Activated naive CD4-positive, alpha-beta T cell treated with anti-CD3 and anti-CD28 coated beads, Interleukin-2, amount 50 U/mL, for 24 hours (primary cell): Measurements from ENCODE around the gene C9orf85.
"Not testable (repeated sequence)": the region's sequence is repeated elsewhere in the genome, so short reads cannot be mapped to it uniquely, and the experiment has no call there.

Source experiments
- H3K27ac Mint-ChIP-seq: one replicate; pipeline ENCODE4 v1.8.0; 2021; ENCODE audit warnings: mild to moderate bottlenecking, mixed read lengths
- H3K27me3 Mint-ChIP-seq: one replicate; pipeline ENCODE4 v1.8.0; 2021; ENCODE audit warnings: mixed read lengths
- H3K36me3 Mint-ChIP-seq: one replicate; pipeline ENCODE4 v1.8.0; 2021; ENCODE audit warnings: mixed read lengths
- H3K4me1 Mint-ChIP-seq: one replicate; pipeline ENCODE4 v1.8.0; 2021; ENCODE audit warnings: mixed read lengths
- H3K4me3 Mint-ChIP-seq: one replicate; pipeline ENCODE4 v1.8.0; 2021; ENCODE audit warnings: mild to moderate bottlenecking, mixed read lengths
- H3K9me3 Mint-ChIP-seq: one replicate; pipeline ENCODE4 v1.8.0; 2021; ENCODE audit warnings: mixed read lengths

C9orf85 gene

GRCh38 chr9:71895117-71895516, 16.3 kb upstream of the C9orf85 start:
- Mint-ChIP-seq H3K9me3 (no peaks in the 10 kb centered on the region), H3K4me1 (peaks cover 70% of the 10 kb centered on the region), H3K4me3 (no peak overlapping the region), H3K27ac (no peak overlapping the region), H3K27me3 (no peaks in the 10 kb centered on the region), H3K36me3 (peaks cover 2% of the 10 kb centered on the region)

GRCh38 chr9:71895955-71896354, 15.5 kb upstream of the C9orf85 start:
- no peak overlapping the region for H3K27ac Mint-ChIP-seq
- H3K36me3 Mint-ChIP-seq: peaks cover 2% of the 10 kb centered on the region
- H3K9me3 Mint-ChIP-seq: no peaks in the 10 kb centered on the region
- no peak overlapping the region for H3K4me3 Mint-ChIP-seq
- H3K4me1 Mint-ChIP-seq: peaks cover 78% of the 10 kb centered on the region
- H3K27me3 Mint-ChIP-seq: no peaks in the 10 kb centered on the region

DNA sequence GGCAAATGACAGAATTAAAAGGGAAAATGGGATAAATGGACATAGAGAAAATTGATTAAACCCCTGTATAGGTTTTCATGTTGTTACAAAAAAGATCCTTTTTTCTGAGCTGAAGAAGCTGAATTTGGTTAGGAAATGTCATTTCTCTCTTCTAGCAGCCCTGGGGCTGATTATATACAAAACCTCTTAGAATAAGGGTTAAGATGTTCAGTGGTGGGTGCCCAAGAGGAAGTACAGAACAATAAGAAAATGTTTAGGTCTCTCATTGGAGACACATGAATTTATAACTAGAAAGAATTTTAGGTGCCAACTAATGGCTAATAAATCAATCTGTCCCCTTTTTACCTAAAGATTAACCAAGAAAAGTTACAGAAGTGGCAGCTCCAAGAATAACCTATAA, 14.7 kb upstream of the C9orf85 start:
- Mint-ChIP-seq H3K36me3 (peaks cover 2% of the 10 kb centered on the region), H3K9me3 (no peaks in the 10 kb centered on the region), H3K4me1 (peaks cover 78% of the 10 kb centered on the region), H3K27ac (no peak overlapping the region), H3K4me3 (peak overlapping the region; percentile 47), H3K27me3 (no peaks in the 10 kb centered on the region)

DNA sequence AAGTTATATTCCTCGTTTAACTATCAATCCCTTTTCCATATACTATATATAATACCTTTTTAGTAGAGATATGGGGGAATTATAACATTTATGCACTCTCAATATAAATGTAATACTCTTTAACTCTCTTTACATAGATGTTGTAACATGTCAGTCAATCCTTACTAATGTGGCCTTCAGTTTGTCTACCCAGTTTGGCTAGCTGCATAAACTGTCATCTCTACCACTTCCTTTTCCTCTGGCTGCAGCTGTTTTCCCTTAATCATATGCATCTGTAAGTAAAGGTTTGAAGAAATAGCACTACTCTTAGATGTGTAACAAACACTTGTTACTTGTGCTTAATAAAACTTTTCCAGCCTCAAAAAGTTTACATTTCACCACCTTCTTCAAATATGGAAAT, 13.9 kb upstream of the C9orf85 start:
- Mint-ChIP-seq H3K36me3 (peaks cover 2% of the 10 kb centered on the region), H3K4me3 (peak overlapping the region; percentile 30), H3K9me3 (no peaks in the 10 kb centered on the region), H3K4me1 (peaks cover 84% of the 10 kb centered on the region), H3K27ac (peak overlapping the region; percentile 12), H3K27me3 (no peaks in the 10 kb centered on the region)

DNA sequence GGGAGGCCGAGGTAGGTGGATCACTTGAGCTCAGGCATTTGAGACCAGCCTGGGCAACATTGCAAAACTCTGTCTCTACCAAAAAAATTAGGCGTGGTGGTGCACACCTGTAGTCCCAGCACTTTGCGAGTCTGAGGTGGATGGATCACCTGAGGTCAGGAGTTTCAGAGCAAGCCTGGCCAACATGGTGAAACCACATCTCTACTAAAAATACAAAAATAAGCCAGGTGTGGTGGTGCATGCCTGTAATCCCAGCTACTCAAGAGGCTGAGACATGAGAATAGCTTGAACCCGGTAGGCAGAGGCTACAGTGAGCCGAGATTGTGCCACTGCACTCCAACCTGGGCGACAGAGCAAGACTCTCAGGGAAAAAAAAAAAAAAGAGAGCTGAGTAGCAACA, 12.7 kb upstream of the C9orf85 start:
- Mint-ChIP-seq H3K4me1 (peaks cover 87% of the 10 kb centered on the region), H3K4me3 (peak overlapping the region; percentile 12)
- not testable (repeated sequence) for H3K27ac Mint-ChIP-seq, H3K9me3 Mint-ChIP-seq, H3K36me3 Mint-ChIP-seq, H3K27me3 Mint-ChIP-seq

GRCh38 chr9:71901695-71902597, 9.5 kb upstream of the C9orf85 start:
- H3K27ac Mint-ChIP-seq: peak overlapping the region; percentile 64
- H3K27me3 Mint-ChIP-seq: no peaks in the 10 kb centered on the region
- H3K4me3 Mint-ChIP-seq: peak overlapping the region; percentile 2
- no peaks in the 10 kb centered on the region for H3K36me3 Mint-ChIP-seq
- H3K9me3 Mint-ChIP-seq: no peaks in the 10 kb centered on the region
- H3K4me1 Mint-ChIP-seq: peaks cover 91% of the 10 kb centered on the region

GRCh38 chr9:71904076-71904475, 7.4 kb upstream of the C9orf85 start:
- peaks cover 93% of the 10 kb centered on the region for H3K4me1 Mint-ChIP-seq
- H3K36me3 Mint-ChIP-seq: no peaks in the 10 kb centered on the region
- no peak overlapping the region for H3K4me3 Mint-ChIP-seq
- H3K27me3 Mint-ChIP-seq: no peaks in the 10 kb centered on the region
- H3K27ac Mint-ChIP-seq: no peak overlapping the region
- H3K9me3 Mint-ChIP-seq: no peaks in the 10 kb centered on the region

- Mint-ChIP-seq H3K4me3 (peak overlapping the region; percentile 99), H3K4me1 (peaks cover 78% of the 10 kb centered on the region), H3K36me3 (peaks cover 2% of the 10 kb centered on the region), H3K9me3 (no peaks in the 10 kb centered on the region), H3K27ac (no peak overlapping the region), H3K27me3 (no peaks in the 10 kb centered on the region)
Observed at GRCh38 chr9:71908825-71909224, 2.6 kb upstream of the C9orf85 start.

- H3K9me3 Mint-ChIP-seq: no peaks in the 10 kb centered on the region
- H3K27ac Mint-ChIP-seq: peak overlapping the region; percentile 76
- no peaks in the 10 kb centered on the region for H3K27me3 Mint-ChIP-seq
- peaks cover 75% of the 10 kb centered on the region for H3K4me1 Mint-ChIP-seq
- peak overlapping the region; percentile 99 for H3K4me3 Mint-ChIP-seq
- peaks cover 2% of the 10 kb centered on the region for H3K36me3 Mint-ChIP-seq
Observed at GRCh38 chr9:71909887-71910649, 1.4 kb upstream of the C9orf85 start.

DNA sequence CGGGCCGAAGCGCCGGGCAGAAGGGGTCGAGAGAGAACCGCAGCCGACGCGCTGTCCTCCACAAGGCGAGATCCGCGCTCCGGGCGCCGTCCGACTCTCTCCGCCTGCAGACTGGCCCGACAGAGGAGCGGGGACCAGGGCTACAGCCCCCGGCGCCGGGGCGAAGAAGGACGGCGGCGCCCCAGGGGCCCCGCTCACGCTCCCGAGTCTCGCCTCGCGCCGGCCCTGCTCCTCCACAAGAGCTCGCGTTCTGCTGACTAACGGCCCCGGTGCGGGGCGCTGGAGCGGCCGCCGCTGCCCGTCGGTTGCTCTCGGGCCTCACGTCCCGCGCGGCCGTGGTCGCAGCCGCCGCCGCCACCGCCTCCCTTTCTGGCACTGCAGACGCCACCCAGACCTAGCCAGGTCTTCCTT, 784 bp upstream of the C9orf85 start:
- Mint-ChIP-seq H3K4me1 (peaks cover 72% of the 10 kb centered on the region), H3K36me3 (peaks cover 2% of the 10 kb centered on the region), H3K4me3 (peak overlapping the region; percentile 99), H3K27me3 (no peaks in the 10 kb centered on the region), H3K27ac (peak overlapping the region; percentile 95), H3K9me3 (no peaks in the 10 kb centered on the region)

- peak overlapping the region; percentile 95 for H3K27ac Mint-ChIP-seq
- peaks cover 69% of the 10 kb centered on the region for H3K4me1 Mint-ChIP-seq
Observed at GRCh38 chr9:71911908-71912335, 483 bp downstream of the C9orf85 start.

DNA sequence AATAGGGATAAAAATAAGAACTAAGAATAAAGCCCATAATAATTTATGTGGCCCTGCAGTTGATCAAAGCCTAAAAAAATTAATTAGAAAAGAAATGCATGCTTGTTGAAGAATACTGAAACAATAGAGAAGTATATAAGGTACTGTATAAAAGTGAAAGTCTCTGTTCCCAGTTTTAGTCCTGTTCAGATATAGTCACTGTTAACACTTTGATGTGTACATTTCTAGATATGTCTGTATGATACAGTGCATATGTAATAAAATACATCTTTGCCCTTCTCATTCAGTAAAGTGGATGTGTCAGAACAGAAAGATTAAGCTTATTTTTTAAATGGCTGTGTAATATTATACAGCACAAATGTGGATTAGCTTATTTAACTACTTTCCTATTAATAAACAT, 4.1 kb downstream of the C9orf85 start:
- no peaks in the 10 kb centered on the region for H3K9me3 Mint-ChIP-seq
- H3K27me3 Mint-ChIP-seq: no peaks in the 10 kb centered on the region
- H3K4me1 Mint-ChIP-seq: peaks cover 51% of the 10 kb centered on the region
- H3K4me3 Mint-ChIP-seq: no peak overlapping the region
- H3K36me3 Mint-ChIP-seq: peaks cover 14% of the 10 kb centered on the region
- H3K27ac Mint-ChIP-seq: peak overlapping the region; percentile 35

More at GRCh38 chr9:71911908-71912335, 483 bp downstream of the C9orf85 start:
- H3K4me3 Mint-ChIP-seq: peak overlapping the region; percentile 92
- H3K27me3 Mint-ChIP-seq: no peaks in the 10 kb centered on the region
- no peaks in the 10 kb centered on the region for H3K9me3 Mint-ChIP-seq
- peaks cover 2% of the 10 kb centered on the region for H3K36me3 Mint-ChIP-seq

- peaks cover 12% of the 10 kb centered on the region for H3K36me3 Mint-ChIP-seq
Observed at GRCh38 chr9:71916834-71917534, 5.5 kb downstream of the C9orf85 start.

DNA sequence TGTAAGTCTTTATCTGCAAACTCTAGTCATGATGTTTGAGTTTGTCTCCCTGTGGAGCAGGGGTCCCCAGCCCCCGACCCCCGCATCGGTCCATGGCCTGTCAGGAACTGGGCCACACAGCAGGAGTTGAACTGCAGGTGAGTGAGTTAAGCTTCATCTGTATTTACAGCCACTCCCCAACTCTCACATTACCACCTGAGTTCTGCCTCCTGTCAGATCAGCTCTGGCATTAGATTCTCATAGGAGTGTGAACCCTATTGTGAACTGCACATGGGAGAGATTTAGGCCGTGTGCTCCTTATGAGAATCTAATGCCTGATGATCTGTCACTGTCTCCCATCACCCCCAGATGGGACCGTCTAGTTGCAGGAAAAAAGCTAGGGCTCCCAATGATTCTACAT, 7.0 kb downstream of the C9orf85 start:
- no peak overlapping the region for H3K27ac Mint-ChIP-seq
- peaks cover 40% of the 10 kb centered on the region for H3K4me1 Mint-ChIP-seq
- H3K4me3 Mint-ChIP-seq: no peak overlapping the region
- peaks cover 16% of the 10 kb centered on the region for H3K36me3 Mint-ChIP-seq
- H3K27me3 Mint-ChIP-seq: no peaks in the 10 kb centered on the region
- no peaks in the 10 kb centered on the region for H3K9me3 Mint-ChIP-seq

More at GRCh38 chr9:71916834-71917534, 5.5 kb downstream of the C9orf85 start:
- Mint-ChIP-seq H3K4me1 (peaks cover 45% of the 10 kb centered on the region), H3K27ac (peak overlapping the region; percentile 4), H3K9me3 (no peaks in the 10 kb centered on the region), H3K27me3 (no peaks in the 10 kb centered on the region), H3K4me3 (no peak overlapping the region)

DNA sequence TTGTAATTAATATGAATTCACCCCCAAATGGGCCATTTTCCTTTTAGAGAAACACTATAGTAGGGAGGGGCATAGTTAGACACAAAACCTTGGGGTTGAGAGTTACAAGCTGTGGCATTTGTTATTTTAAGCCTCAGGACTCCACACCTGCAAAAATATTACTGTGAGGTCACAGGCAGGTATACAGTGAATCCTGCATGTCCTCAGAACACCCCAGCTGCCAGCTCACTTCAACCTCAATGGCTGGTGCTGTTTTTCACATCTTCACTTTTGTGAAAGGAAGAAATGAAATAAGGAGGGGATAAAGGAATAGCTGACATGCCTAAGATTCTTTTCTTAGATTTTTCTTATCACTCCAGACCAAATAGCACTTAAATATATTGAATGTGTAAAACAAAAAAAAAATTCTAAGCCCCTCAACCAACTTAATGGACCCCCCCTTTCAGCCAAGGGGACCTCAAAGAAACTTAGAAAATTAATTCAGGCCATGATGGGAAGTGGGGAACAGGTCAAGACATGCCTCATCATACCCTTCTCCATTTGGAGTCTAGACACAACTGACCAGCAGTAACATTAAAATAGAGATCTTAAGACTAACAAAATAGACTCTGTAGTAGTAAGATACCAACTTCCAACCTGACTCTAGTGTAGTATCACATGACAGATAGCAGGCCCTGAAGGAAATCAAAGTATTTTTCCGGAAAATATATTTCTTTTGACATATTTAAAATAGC, 9.2 kb downstream of the C9orf85 start:
- H3K4me1 Mint-ChIP-seq: peaks cover 28% of the 10 kb centered on the region
- H3K9me3 Mint-ChIP-seq: no peaks in the 10 kb centered on the region
- H3K27ac Mint-ChIP-seq: no peak overlapping the region
- H3K27me3 Mint-ChIP-seq: no peaks in the 10 kb centered on the region
- H3K4me3 Mint-ChIP-seq: no peak overlapping the region
- H3K36me3 Mint-ChIP-seq: peaks cover 20% of the 10 kb centered on the region
